CMK (cell line): ENCODE measurements around the gene COA1.
"Not testable (repeated sequence)": the region's sequence is repeated elsewhere in the genome, so short reads cannot be mapped to it uniquely, and the experiment has no call there.

Experiments used
- DNase-seq: peaks from one replicate; pipeline ENCODE4 v3.0.0-alpha.2; 2010; ENCODE audit warnings: low read depth

Gene COA1

GRCh38 chr7:43627798-43628197 lies 101.5 kb downstream of the COA1 start:
- DNase-seq: not testable (repeated sequence)

GRCh38 chr7:43626695-43627094 lies 102.6 kb downstream of the COA1 start:
- DNase-seq: no peak

- no peak for DNase-seq
These were observed 103.3 kb downstream of the COA1 start for GRCh38 chr7:43625980-43626379.

- no peak for DNase-seq
These were observed 103.9 kb downstream of the COA1 start for GRCh38 chr7:43625453-43625852.

GRCh38 chr7:43624156-43624555 lies 105.2 kb downstream of the COA1 start:
- DNase-seq: no peak

GRCh38 chr7:43621729-43622448 lies 107.4 kb downstream of the COA1 start:
- DNase-seq: no peak

- DNase-seq: no peak
These were observed 109.9 kb downstream of the COA1 start for GRCh38 chr7:43619213-43620012.

GRCh38 chr7:43618073-43618472 lies 111.2 kb downstream of the COA1 start:
- no peak for DNase-seq

GRCh38 chr7:43616977-43617376 lies 112.3 kb downstream of the COA1 start:
- no peak for DNase-seq

- DNase-seq: no peak
These were observed 113.7 kb downstream of the COA1 start for GRCh38 chr7:43615558-43616145.

- no peak for DNase-seq
These were observed 116.4 kb downstream of the COA1 start for GRCh38 chr7:43612599-43613589.

- DNase-seq: no peak
These were observed 117.2 kb downstream of the COA1 start for GRCh38 chr7:43612128-43612527.

GRCh38 chr7:43609097-43609496 lies 120.2 kb downstream of the COA1 start:
- no peak for DNase-seq

- DNase-seq: no peak
These were observed 125.1 kb downstream of the COA1 start for GRCh38 chr7:43604251-43604650.

GRCh38 chr7:43602256-43602655 lies 127.1 kb downstream of the COA1 start:
- DNase-seq: no peak

- no peak for DNase-seq
These were observed 129.3 kb downstream of the COA1 start for GRCh38 chr7:43600056-43600455.

GRCh38 chr7:43596426-43596825 lies 132.9 kb downstream of the COA1 start:
- not testable (repeated sequence) for DNase-seq

GRCh38 chr7:43594020-43594419 lies 135.3 kb downstream of the COA1 start:
- DNase-seq: no peak

- no peak for DNase-seq
These were observed 136.3 kb downstream of the COA1 start for GRCh38 chr7:43593010-43593409.

- no peak for DNase-seq
These were observed 137.0 kb downstream of the COA1 start for GRCh38 chr7:43592326-43592725.

GRCh38 chr7:43591558-43592180 lies 137.7 kb downstream of the COA1 start:
- DNase-seq: no peak
